ENCODE measurements around the gene B3GNT2.

DNA sequence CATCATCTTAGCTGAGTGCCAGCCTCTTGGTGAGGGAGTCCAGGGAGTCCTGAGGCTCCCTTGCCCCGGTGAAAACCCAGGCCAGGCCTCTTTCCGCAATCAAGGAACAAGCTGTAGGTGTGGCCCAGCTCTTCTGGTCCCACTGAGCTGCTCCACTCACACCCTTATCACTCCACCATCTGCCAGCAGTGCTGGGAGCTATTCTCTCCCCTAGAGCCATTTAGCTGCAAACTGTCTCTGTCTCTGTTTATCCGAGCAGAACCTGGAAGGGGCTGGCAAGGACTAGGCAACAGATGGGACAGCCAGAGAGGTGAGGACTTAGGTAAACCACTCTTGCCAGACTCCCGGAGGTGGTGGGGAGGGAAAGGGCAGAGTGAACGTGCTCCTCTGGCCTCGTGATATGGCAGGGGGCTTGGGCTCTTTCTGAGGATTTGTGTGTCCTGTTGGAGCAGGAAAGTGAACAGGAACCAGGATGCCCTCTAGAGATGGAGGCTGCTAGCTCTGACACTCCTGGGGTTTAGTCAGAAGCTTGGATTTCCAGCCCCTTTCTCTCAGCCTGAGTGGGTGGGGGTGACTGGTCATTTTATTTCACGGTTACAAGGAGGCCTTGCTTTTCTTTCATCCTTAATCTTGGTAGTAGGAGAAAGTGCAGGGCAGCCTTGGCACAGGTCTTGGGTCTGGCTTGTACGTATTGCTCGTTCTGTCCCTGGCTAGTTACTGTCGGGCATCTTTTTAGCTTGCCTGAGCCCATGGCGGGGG, 19.6 kb downstream of the B3GNT2 start:
- TF ChIP-seq, protein P1, sequence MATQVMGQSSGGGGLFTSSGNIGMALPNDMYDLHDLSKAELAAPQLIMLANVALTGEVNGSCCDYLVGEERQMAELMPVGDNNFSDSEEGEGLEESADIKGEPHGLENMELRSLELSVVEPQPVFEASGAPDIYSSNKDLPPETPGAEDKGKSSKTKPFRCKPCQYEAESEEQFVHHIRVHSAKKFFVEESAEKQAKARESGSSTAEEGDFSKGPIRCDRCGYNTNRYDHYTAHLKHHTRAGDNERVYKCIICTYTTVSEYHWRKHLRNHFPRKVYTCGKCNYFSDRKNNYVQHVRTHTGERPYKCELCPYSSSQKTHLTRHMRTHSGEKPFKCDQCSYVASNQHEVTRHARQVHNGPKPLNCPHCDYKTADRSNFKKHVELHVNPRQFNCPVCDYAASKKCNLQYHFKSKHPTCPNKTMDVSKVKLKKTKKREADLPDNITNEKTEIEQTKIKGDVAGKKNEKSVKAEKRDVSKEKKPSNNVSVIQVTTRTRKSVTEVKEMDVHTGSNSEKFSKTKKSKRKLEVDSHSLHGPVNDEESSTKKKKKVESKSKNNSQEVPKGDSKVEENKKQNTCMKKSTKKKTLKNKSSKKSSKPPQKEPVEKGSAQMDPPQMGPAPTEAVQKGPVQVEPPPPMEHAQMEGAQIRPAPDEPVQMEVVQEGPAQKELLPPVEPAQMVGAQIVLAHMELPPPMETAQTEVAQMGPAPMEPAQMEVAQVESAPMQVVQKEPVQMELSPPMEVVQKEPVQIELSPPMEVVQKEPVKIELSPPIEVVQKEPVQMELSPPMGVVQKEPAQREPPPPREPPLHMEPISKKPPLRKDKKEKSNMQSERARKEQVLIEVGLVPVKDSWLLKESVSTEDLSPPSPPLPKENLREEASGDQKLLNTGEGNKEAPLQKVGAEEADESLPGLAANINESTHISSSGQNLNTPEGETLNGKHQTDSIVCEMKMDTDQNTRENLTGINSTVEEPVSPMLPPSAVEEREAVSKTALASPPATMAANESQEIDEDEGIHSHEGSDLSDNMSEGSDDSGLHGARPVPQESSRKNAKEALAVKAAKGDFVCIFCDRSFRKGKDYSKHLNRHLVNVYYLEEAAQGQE (IDR thresholded peaks at IDR 0.05; ENCODE audit: low read depth) = no peak
- TF ChIP-seq EGR1 (IDR thresholded peaks at IDR 0.05) (no peak), TAF1 (IDR thresholded peaks at IDR 0.05; ENCODE audit: low read depth) (no peak), TCF12 (IDR thresholded peaks at IDR 0.05; ENCODE audit: low read depth) (no peak), CREB1 (IDR thresholded peaks at IDR 0.05; ENCODE audit: low read depth) (no peak), RAD21 (IDR thresholded peaks at IDR 0.05; ENCODE audit: low read depth) (no peak), NFIC (IDR thresholded peaks at IDR 0.05) (no peak), EP300 (IDR thresholded peaks at IDR 0.05; ENCODE audit: borderline replicate concordance) (no peak), TEAD4 (IDR thresholded peaks at IDR 0.05) (no peak), CEBPB (IDR thresholded peaks at IDR 0.05) (no peak), FOXM1 (IDR thresholded peaks at IDR 0.05; ENCODE audit: borderline replicate concordance, low read depth) (no peak)
- TF ChIP-seq, protein P2, sequence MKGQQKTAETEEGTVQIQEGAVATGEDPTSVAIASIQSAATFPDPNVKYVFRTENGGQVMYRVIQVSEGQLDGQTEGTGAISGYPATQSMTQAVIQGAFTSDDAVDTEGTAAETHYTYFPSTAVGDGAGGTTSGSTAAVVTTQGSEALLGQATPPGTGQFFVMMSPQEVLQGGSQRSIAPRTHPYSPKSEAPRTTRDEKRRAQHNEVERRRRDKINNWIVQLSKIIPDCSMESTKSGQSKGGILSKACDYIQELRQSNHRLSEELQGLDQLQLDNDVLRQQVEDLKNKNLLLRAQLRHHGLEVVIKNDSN (IDR thresholded peaks at IDR 0.05) = no peak
- TF ChIP-seq, protein P3, sequence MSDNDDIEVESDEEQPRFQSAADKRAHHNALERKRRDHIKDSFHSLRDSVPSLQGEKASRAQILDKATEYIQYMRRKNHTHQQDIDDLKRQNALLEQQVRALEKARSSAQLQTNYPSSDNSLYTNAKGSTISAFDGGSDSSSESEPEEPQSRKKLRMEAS (IDR thresholded peaks at IDR 0.05) = no peak

Data from Ishikawa (cell line).